GM21390 (cell line): Measurements from ENCODE around the gene TMEM95.

ENCODE experiments used
- ATAC-seq: cut with Tn5 transposase; IDR thresholded peaks from one replicate; pipeline ENCODE4 v1.9.1; 2021; ENCODE audit not compliant: unreplicated experiment

Gene TMEM95

GRCh38 chr17:7403977-7404736, 49.2 kb downstream of the TMEM95 start, which contains the start of gene TMEM256:
Gene TMEM256 (minus strand): TSS chr17:7404097. CDS start chr17:7404084, 13 bp downstream.
- ATAC-seq = peak; percentile 92

GRCh38 chr17:7404737-7405349, 49.9 kb downstream of the TMEM95 start:
- ATAC-seq = no peak

- ATAC-seq = no peak
Measured at GRCh38 chr17:7405350-7406234, 50.6 kb downstream of the TMEM95 start.

DNA sequence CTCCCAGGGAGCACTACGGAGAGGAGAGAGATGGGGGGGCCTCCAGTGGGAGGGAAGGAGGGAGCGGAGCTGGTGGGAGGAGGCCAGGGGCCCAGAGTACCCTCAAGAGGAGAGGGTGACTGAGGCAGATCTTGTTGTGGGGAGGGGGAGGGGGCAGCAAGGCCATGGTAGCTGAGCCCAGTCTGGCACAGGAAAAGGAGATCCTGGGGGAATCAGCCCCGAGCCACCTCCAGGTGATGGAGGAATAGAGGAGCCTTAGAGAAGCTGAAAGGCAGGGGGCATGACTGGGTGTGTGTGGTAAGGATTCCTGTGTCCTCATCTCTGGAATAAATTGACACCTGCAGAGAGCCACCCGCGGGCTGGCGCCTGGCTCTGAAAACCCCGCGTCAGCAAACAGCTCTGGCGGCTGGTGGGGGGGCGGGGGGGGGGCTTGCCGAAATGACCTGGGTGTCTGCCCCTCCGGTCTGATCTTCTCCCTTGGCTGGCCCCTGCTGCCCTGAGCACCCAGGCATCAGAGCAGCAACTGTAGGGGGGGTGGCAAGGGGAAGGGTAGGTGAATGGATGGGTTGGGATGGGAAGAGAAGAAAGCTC, 51.4 kb downstream of the TMEM95 start:
- no peak for ATAC-seq
